Mesothelial cell of epicardium (in vitro differentiated cells): ENCODE results near the gene INPP4B. TPM values are rescaled to one million over a fixed set of nuclear protein-coding genes. Genes with fewer than 3 reads are reported as not detected.

Experiments
- DNase-seq, 2 experiments: peaks; one replicate each; pipeline ENCODE4 v3.0.0; 2021; ENCODE audit warnings: low spot score in 2 of 2; ENCODE audit not compliant: unreplicated experiment in 2 of 2
- H3K27ac Mint-ChIP-seq: 2 replicates; pipeline ENCODE4 v1.8.0; 2021; ENCODE audit warnings: mixed read lengths
- H3K27me3 Mint-ChIP-seq: 2 replicates; pipeline ENCODE4 v1.8.0; 2021; ENCODE audit warnings: low read depth, mixed read lengths
- H3K36me3 Mint-ChIP-seq: 2 replicates; pipeline ENCODE4 v1.8.0; 2021; ENCODE audit warnings: mixed read lengths
- H3K4me1 Mint-ChIP-seq: 2 replicates; pipeline ENCODE4 v1.8.0; 2021; ENCODE audit warnings: mixed read lengths
- H3K4me3 Mint-ChIP-seq: 2 replicates; pipeline ENCODE4 v1.8.0; 2021; ENCODE audit warnings: mild to moderate bottlenecking, moderate library complexity, mixed read lengths
- H3K9me3 Mint-ChIP-seq: 2 replicates; pipeline ENCODE4 v1.8.0; 2021; ENCODE audit warnings: mixed read lengths
- total RNA-seq: library from RNA; stranded (reverse); gene quantifications from 3 replicates; pipeline ENCODE4 v1.2.1, GENCODE V29; 2021
- TF ChIP-seq, protein P1 (sequence below): fragments of 200-600 bp; sonication (generic); IDR thresholded peaks from one replicate; pipeline ENCODE4 v1.5.0; 2021; ENCODE audit warnings: antibody characterized with exemption; ENCODE audit not compliant: unreplicated experiment

INPP4B gene
- total RNA-seq, 1 donor from 2014 or later: 35.4 TPM

DNA sequence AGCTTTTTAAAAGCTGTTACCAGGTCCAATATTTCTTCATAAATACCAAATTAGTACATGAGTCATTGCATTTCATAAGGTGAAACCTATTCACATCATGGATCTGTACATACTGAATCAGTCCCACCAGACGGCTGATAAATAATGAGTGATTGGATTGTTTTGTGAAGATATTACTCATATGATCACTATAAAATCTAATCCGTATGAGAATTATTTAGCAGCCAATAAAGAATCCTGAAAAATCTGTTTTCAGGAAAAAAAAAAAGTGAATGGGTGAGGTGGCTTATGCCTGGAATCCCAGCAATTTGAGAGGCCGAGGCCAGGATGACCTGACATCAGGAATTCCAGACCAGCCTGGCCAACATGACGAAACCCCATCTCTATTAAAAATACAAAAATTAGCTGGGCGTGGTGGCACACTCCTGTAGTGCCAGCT lies 438.1 kb downstream of the INPP4B start:
- peaks cover 44% of the 10 kb centered on the region for H3K4me1 Mint-ChIP-seq
- no peak overlapping the region for H3K4me3 Mint-ChIP-seq
- DNase-seq: no peak
- no peaks in the 10 kb centered on the region for H3K36me3 Mint-ChIP-seq
- no peaks in the 10 kb centered on the region for H3K27me3 Mint-ChIP-seq
- peak overlapping the region; percentile 56 for H3K27ac Mint-ChIP-seq
- no peaks in the 10 kb centered on the region for H3K9me3 Mint-ChIP-seq
- TF ChIP-seq, protein P1, sequence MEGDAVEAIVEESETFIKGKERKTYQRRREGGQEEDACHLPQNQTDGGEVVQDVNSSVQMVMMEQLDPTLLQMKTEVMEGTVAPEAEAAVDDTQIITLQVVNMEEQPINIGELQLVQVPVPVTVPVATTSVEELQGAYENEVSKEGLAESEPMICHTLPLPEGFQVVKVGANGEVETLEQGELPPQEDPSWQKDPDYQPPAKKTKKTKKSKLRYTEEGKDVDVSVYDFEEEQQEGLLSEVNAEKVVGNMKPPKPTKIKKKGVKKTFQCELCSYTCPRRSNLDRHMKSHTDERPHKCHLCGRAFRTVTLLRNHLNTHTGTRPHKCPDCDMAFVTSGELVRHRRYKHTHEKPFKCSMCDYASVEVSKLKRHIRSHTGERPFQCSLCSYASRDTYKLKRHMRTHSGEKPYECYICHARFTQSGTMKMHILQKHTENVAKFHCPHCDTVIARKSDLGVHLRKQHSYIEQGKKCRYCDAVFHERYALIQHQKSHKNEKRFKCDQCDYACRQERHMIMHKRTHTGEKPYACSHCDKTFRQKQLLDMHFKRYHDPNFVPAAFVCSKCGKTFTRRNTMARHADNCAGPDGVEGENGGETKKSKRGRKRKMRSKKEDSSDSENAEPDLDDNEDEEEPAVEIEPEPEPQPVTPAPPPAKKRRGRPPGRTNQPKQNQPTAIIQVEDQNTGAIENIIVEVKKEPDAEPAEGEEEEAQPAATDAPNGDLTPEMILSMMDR: no peak

- Mint-ChIP-seq H3K4me1 (peaks cover 47% of the 10 kb centered on the region), H3K9me3 (no peaks in the 10 kb centered on the region), H3K36me3 (no peaks in the 10 kb centered on the region), H3K27ac (peak overlapping the region; percentile 97), H3K4me3 (no peak overlapping the region), H3K27me3 (no peaks in the 10 kb centered on the region)
- DNase-seq: no peak
- TF ChIP-seq, protein P1: no peak
Measured at GRCh38 chr4:142407596-142407995, 438.5 kb downstream of the INPP4B start.

DNA sequence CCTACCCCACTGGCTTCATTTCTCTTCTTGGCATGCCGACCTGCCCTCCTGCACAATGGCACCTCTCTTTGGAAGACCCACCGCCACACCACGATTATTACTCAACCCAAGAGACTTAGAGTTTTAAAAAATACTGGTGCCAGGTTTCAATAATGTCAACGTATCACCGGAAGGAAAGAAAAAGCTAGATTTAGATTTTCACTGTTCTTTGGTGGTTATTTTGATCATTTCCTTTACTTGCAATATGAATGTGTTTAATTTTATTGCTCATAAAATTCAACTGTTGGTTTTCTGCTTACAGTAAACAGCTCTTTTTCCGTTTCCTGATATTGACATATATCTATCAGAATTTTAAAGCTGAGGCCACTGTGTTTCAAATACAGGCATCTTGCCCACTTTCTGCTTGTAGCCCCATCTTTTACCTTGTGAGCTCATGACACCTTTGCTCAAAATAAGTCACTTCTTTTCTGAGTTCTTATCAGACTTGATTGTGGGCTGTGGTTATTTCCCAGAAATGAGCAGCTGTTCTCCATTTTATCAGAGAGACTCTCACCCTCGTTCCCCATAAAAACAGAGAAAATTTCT lies 439.1 kb downstream of the INPP4B start:
- TF ChIP-seq, protein P1: no peak
- Mint-ChIP-seq H3K36me3 (no peaks in the 10 kb centered on the region), H3K4me3 (peak overlapping the region; percentile 23), H3K4me1 (peaks cover 49% of the 10 kb centered on the region), H3K27me3 (no peaks in the 10 kb centered on the region), H3K9me3 (no peaks in the 10 kb centered on the region), H3K27ac (peak overlapping the region; percentile 97)
- DNase-seq: no peak

- Mint-ChIP-seq H3K36me3 (no peaks in the 10 kb centered on the region), H3K27ac (peak overlapping the region; percentile 97), H3K9me3 (no peaks in the 10 kb centered on the region), H3K4me1 (peaks cover 54% of the 10 kb centered on the region), H3K4me3 (peak overlapping the region; percentile 56), H3K27me3 (no peaks in the 10 kb centered on the region)
- DNase-seq: no peak
- TF ChIP-seq, protein P1: no peak
Measured at GRCh38 chr4:142406499-142406835, 439.6 kb downstream of the INPP4B start.

DNA sequence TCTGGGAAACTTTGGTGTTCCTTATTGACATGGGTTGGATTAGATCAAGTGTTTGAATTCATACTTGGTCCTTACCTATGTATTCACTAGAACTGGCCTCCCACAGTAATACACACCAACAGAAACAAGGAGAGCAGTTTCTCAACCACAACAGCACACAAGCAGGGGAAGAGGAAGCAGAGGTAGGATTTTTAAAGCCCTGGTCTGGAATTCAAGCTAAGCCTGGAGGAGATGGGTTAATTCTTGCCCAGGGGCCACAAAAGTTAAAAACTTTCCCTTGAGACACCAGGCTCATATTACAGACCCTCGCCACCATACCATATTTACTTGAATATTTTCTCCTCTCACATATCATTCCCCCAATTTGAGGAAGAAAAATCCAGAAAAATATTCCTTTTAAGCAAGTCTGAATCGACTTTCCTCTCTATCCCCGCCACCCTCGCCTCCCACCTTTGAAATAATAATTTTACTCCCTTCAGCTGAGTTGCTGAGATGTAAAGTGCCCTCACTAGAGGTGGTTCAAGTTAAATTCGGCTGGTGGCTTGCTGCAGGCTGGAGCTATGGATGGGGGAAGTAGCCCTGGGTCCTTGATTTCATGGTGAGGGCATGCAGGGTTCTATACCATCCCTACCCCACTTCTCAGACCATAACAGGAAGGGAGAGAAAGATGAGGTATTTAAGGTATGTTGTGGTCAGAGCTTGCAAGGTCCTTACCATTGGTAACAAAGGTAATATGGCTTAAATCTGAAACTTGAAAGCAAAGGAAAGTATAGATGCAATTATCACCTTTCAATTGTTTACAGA lies 440.2 kb downstream of the INPP4B start:
- H3K4me3 Mint-ChIP-seq: peak overlapping the region; percentile 81
- peaks cover 57% of the 10 kb centered on the region for H3K4me1 Mint-ChIP-seq
- H3K36me3 Mint-ChIP-seq: no peaks in the 10 kb centered on the region
- TF ChIP-seq, protein P1: no peak
- no peaks in the 10 kb centered on the region for H3K27me3 Mint-ChIP-seq
- H3K9me3 Mint-ChIP-seq: no peaks in the 10 kb centered on the region
- peak overlapping the region; percentile 97 for H3K27ac Mint-ChIP-seq
- DNase-seq: no peak
